Measurements from ENCODE around the gene SPTBN1.
A peak's percentile ranks its signal among the peaks of the same experiment; 100 is the strongest.

The SPTBN1 gene

DNA sequence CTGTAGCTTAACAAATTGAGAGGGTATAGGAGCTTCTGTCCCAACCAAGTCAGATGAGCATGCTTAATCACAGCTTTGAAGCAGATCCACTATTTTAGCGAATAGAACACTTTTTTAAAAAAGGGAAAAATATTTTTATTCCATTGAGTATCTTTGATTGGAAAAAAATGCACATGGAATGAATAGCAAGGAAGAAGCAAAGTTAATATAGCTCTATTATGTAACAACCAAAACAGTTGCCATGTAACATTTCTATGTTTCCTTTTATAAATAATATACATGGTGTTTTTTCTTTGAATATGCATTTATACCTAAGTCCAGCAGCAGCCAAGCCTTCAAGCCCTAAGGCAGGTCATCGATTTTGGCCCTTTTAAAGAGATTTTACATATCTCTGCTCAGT is 21.4 kb upstream of the SPTBN1 start:
- DNase-seq = no peak

DNA sequence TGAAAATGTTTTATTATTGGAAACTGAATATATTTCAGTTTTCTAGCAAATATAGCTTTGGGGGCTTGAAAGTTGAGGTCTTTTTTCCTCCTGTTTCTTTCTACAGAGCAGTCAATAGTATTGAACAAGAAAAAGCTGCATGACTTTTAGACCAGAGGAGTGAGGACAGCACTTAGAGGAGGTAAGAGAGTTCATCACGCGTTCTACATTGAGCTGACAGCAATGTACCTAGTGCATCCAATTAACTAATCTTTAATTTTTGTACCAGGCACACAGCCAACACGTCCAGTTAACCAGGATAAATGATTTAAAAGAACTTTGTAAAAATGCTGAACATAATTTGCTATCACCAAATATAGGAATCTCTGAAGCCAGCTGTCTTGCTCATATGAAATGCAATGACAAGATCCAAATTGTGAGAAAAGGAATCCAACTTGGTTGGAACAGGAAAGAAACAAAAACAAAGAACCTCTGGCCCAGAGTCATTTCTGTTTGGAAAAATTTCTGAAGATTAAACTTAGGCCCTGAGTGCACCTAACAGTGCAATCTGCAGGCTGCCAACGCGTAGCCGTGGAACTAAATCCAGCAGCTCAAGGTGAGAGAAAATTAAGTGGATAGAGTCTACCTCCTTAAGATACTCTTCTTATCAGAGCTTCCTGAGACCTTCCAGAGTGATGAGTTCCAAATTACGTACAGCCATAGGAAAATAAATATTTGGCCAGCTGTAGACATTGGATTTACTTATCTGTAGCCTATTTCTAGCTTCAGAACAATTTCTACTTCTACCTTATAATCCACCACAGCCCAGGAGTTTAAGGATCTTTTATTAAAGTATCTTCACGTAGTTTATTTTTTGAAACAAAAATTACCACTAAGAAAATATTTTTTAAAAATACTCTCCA is 20.6 kb upstream of the SPTBN1 start:
- DNase-seq = no peak

DNA sequence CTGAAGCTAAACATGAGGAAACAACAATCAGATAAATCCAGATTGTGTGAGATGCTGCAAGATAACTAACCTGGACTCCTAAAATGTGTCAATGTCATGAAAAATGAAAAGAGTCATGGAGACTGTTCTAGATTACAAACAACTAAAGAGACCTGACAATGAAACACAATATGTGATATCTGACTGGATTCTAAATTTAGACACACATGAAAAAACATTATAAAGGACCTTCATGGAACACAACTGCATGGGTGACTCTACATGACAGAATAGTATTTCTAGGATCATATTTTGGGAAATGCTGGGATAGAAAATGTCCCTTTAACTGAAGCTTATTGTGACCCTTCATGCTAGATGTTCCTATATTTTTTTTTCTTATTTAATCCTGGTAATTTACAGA is 18.5 kb upstream of the SPTBN1 start:
- no peak for DNase-seq

DNA sequence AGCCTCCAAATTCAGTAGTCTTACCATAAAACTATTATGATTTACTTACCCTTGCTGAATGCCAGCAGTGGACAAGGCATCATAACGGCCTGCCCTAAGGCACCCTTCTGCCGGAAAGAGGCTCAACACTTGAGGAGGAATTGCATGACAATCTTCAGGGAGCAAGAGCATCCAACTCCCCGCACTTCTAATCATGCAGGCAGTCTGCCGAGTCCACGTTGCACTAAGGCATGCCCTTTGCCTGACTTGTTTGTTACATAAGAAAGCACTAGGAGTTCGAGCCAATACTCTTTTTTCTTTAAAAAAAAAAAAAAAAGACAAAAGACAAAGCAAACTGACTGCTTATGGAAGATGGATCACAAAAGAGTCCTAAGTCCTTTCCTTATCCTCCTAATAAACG is 17.9 kb upstream of the SPTBN1 start:
- no peak for DNase-seq

DNA sequence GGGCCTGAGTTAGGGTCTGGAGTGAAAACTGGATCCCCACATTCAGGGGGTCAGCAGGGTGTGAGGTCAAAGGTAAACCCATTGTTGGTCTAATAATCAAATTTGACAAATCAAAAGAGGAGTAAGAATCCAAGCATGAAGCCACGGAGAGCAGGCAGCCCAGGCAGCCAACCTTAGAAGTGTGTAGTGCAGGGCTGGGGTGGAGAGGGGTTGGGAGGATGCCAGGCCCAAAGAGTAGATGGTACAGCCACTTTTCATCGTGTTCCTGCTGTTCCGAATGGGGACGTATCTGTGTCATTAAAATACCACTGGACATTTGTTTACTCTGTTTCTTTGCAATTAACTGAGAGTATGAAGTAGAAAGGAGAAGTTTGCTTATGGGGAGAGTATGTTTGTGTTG is 16.5 kb upstream of the SPTBN1 start:
- DNase-seq = no peak

DNA sequence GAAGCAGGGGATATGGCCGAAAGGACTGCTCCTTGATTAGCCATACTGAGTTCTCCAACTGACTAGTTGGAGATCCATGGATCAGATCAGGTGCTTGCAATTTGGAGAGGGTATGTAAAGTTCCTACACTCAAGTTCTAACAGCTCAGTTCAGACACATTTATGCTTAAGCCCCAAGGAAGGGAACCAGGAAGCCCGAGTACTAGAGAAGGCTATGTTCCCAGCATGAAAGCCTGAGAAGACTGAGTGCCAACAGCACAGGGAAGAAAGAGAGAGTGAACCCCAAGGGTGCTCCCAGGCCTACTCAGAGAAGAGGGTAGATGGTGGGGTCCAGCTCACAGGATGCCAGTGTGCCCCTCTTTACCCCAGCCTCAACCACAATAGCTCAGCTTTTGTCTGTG is 16.1 kb upstream of the SPTBN1 start:
- no peak for DNase-seq

DNA sequence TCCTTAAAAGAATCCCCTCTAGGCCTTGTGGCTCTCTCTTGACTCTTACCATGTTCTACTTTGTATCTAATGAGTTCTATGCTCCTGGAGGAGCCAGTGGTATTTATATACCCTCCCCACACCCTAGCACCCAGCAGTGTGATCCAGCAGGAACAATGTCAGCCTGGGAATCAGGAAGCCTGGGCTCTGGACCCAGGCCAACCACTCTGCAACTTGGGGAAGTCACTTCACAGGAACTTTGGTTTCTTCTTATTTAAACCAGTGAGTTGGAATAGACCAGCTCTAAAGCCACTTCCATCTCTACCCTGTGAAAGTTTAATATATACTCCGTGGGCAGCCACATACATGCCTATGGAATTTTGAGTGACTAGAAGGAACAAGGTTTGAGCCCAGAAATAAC is 11.6 kb upstream of the SPTBN1 start:
- no peak for DNase-seq

DNA sequence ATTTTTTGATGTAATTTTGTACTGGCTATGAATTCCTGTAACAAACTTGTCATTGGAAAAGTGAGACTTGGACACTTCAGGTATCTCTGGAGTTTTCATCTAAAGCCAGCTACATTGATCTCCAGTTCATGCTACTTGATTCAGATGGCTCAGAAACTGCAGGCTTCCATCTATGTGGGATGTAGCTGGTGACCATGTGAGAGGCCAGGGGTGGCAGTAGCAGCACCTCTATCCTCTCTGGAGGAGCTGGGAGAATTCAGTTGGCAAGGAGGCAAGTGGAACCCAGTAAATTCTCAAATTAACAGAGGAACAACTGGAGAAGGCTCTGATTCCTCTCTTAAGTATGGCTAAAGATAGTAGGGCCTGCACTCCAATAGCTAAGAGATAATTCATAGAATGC is 10.0 kb upstream of the SPTBN1 start:
- no peak for DNase-seq

DNA sequence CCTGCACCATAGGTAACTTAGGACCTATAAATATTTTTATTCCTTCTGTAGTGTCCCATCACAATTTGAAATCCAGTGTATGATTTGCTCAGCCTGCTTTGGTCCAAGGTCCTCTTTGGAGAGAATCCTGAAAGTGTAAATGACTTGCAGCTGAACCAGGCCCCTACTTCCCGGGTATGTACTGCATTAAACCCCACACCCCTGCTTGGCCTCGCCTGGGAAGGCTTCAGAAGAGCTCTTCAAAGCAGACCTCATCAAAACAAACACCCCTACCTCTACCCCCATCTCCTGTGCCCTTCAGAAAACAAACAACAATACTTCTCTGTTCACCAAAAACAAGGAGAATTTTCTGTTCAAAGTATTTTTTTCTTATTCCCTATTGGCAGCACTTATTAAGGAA is 9.5 kb upstream of the SPTBN1 start:
- DNase-seq = no peak

DNA sequence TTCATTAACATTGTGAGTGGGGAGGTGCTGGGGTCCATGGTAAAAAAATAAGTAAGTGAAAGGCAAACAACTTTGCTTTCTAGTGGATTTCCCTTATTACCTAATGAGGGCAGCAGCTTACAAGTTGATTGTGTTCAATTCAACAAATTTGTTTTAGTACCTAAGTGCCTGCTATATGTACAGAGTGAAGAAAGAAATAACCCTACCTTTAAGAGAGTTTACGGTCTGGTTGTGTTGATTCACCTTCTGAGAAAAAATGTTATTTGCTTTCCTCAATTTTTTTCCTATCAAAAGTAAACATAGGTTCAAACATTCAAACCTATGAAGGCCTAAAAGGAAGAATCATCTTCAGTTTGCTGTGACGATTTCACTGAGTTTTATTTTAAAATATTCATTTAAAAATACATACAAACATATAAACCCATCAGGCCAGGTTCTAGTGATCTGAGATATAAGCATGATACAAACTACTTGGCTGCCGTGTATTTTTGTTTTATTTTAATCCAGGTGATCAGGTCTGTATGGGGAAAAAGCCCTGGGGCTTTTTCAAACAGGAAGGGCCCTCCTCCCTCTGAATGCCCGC is 1.5 kb upstream of the SPTBN1 start:
- peak; percentile 65 for DNase-seq

DNA sequence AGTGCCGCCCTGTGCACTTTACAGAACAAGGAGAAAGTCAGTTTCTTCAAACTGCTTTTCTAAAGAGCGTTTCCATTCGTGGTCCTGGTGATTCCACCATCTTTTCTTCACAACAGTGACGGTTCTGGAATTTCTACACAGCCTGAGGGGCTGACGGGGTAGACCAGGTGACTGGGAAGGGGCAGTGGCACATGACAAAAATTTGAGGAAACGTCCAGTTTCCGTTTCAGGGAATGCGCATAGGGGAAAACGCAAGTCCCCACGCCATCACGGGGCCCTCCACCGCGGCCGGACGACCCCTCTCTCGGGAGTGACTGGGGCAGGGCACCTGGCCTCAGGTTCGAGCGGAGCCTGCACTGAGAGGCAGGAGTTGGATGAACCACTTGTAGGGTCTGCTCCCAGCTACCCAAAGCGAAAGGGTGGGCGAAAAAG is 980 bp upstream of the SPTBN1 start:
- DNase-seq = peak; percentile 65

DNA sequence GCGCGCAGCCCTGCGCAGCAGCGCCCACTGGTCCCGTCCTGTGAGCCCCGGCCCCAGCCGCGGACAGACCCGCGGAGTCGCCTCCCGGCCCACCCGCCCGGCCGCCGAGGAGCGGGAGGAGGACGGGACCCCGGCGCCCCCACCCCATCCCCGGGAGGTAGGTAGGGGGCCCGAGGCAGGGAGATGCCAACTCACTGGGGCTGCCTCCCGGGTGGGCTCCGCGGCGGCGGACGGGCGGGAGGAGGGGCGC is 160 bp downstream of the SPTBN1 start:
- no peak for DNase-seq

DNA sequence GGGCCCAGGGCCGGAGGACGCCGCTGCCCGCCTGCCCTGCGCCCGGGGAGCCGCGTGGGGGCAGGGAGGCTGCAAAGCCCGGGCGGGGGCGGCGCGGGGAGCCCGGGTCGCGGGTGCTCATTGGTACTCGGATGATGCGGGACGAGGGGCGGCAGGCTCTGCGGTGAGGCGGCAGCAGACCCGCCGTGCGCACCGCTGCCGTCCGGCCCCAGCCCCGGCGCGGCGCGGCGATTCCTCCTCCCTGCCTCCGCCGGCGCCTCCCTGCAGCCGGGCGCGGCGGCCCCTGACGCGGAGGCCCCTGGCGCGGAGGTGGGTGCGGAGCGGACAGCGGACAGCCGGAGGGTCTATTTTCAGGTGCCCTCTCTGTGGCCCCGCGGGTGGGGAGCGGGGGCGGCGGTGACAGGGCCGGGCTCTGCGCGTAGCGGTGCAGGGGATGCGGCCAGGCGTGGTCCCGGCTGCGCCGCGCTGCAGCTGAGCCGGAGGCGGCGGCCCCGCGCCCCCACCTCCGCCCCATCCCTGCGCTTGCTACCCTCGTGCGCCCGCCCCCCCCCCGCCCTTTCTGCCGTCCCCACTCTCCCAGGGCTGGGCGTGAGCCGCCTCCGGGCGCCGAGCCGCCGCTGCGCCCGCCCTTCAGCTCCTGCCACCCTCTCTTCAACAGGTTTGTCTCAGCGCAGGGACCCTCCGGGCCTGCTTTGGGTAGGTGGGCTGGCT is 640 bp downstream of the SPTBN1 start:
- peak; percentile 74 for DNase-seq

DNA sequence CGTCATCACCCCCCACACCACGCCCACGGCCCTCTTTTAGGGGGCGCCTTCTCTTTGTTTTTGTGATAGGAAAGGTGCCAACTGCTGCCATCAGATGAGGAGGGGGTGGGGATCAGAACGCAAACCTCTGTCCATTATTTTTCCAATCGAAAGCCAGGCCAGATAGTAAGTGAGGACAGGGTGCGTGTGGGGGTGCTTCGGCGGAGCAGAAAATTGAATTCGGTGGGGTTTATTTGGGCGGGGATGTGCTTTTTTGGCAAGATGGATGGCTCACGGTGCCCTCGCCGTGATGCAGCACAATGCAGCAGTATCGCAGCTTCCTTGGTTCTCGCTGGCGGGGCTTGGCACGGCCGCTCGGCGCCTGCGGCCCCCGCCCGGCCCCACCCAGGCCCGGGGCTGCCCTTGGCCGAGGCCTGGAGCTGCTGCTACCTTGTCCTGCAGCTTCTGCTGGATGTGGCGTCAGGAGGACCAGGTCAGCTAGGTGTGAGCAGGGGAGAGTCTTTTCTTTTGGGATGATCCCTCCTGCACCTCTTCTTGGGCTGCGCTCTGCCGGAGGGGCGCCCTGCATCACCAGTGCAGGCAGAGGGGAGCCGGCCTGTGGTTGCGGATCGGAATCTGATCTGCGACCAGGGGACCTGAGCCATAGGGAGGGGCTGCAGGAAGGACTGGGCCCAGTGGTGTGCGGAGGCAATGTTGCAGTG is 1.3 kb downstream of the SPTBN1 start:
- DNase-seq = peak; percentile 42

DNA sequence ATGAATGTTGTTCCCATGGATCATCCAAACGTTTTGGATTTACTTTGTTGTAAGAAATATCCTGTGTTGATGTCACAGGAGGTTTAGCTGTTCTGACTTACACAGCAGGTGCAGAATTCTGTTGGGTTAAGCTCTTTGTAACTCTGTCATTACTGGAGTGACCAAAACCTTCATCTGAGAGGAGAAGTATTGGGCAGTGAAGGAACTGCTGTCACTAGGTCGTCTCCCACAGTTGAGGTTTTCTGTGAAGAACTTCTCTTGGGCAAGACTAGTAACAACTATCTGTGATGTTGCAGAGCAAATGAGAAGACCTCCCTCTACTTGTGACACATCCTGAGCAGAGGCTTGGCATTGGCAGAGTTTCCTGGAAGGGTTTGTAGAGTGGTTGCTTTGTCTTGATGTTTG is 2.9 kb downstream of the SPTBN1 start:
- no peak for DNase-seq

DNA sequence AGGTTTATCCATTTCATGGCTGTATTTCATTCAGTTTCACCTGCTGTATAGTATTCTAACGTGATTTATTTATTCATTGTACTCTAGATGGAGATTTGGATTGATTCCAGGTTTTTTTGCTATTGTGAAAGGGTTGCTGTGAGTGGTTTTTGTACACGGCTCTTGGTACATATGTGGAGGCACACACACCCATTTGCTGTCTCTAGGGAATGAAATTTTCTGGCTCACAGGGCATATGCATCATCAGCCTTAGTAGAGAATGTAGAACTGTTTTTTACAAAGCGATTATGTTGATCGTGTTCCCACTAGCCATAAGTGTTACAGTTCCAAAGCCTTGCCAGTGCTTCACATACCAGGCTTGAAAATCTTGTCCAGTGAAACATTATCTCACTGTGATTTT is 5.1 kb downstream of the SPTBN1 start:
- DNase-seq = no peak

DNA sequence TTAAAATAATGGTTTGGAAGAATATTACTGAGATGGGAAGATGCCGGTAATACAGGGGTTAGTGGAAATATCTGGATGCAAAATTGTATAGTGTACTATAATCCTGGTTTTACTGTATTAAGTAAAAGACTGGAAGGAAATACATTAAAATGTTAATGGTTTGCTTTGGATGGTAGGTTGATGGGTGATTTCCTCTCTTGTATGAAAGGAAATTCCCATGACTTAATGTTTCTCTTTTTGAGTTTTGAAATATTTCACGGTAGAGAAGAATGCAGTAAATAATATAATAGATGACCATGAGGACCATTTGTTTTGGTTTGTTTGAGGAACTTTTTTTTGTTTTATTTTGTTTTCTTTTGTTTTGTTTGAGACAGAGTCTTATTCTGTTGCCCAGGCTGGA is 8.2 kb downstream of the SPTBN1 start:
- DNase-seq = no peak

DNA sequence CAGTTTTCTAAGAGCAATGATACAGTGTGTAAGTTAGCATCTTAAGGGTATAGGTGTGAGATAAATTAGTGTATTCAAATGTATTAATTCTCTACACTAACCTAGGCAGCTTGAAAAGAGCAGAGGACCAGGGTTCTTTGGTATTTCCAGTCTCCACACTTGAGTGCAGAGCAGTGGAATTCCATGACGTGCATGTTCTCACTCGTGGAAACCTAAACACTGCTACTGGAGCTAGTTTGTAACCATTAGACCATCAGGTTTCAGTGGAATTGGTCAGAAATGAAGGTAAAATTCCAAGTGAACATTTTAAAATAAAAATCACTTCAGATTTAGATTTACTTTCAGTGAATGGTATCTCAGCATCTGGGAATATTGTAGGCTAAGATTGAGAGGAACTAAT is 9.0 kb downstream of the SPTBN1 start:
- no peak for DNase-seq

DNA sequence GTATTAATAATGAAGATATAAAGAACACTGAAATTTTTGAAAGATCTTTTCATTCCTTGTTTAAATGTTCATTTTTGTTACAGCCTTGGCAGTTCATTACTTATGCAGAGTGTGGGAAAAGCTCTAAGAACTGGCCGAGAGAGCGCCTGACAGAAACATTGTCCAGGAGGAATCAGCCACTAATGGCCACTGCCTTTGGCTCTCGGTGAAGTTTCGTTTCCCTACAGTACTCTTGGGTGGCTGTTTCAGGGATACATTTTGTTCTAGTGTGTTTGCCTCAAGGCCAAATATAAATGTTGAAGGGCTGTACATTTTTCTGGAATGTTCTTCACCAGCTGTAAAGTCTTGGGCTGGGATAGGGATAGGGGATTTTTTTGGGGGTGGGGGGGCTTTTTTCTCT is 10.7 kb downstream of the SPTBN1 start:
- no peak for DNase-seq

DNA sequence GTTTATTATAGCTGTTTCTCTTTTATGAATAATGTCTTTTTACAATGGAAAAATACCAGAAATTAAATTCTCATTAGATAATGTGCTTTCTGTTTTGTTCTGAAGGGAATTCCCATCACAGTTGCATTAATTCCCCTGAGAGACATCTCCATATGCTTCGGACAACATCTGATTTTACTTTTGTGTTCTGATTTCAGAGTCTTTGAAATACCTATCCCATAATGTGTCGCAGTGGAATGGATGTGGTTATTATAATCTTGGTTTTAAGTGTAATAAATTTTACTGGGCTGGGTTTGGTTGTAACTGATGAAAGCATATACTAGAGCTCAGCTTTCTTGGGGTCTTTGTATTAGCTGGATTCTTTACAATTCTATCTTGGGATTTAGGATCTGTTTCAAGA is 12.5 kb downstream of the SPTBN1 start:
- no peak for DNase-seq

DNA sequence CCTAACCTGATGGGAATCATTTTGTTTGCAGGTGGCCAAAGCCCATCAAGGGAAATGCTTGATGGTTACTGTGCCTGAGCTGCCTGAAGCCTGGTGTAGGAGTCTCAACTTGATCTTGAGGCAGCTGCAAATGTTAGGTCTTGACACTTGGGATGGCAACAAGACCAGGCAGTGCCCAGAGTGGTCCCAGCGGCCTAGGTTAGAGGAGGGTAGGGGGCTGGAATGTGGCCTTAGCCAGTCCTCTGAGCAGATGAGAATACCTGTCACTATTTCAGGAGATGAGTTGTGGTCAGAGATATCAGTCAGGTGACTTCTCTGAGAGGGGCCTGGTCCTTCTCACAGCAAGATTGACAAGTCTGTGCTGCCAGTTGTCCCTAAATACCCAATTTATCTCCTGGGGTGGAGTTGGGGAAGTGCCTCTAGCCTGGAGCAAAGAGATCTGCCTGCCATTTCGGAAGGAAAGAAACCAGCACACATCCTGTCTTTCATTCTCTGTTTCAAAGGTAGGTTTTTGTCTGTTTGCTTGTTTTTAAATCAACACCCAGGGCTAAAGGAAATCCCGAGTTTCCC is 13.4 kb downstream of the SPTBN1 start:
- no peak for DNase-seq

DNA sequence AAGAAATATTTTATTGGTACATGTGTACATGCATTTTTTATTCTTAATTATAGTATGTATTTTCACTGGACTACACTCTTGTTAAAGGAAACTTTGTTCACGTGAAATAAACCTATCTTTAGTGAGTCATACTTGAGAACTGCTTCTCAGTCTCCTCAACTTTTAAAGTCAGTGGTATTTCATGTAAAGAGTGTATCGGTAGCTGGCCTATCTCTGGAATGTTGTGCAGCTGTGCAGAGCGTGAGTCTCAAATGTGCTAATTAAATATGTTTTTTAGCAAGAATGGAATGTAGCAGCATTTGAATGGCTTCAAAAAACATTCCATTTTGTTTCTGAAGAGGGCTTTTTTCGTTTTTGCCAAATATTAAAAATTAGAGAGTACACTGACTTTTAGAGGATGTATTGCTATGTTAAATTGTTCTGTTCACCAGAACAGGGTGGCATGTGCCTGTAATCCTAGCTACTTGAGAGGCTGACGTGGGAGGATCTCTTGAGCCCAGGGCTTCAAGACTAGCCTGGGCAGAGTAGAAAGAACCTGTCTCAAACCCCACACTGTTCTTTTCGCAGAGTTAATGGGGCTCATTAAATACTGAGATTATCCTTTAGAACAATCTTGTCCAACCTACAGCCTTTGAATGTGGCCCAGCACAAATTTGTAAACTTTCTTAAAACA is 14.3 kb downstream of the SPTBN1 start:
- DNase-seq = no peak

DNA sequence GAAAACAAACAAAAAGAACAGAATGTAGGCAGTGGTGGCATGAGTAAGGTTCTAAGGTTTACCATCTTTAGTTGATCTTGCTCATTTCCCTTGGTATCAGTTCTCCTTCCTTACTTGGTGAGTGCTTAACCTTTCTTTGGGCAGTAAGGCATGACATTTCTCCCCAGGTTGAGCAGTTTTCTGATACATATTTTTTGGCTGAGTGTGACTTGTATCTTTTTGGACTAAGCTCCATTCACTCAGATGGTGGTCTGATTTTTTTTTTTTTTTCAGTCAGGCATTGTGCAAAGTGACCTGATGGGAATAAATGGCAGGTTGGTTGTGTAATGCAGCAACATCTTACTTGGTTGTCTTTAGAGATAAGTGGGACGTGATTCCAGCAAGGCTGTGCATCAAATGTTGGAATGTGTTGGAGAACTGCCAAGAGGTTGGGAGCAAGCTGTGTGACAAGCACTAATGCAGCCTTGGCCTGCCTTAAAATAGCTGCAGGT is 15.1 kb downstream of the SPTBN1 start:
- DNase-seq = peak; percentile 18

Measured in DMS53 (cell line).